Subcutaneous adipose tissue (tissue), 4 donors: ENCODE data around the gene DNLZ. TPM values are rescaled to one million over a fixed set of nuclear protein-coding genes. Genes with fewer than 3 reads are reported as not detected.

ENCODE experiments used
- CTCF ChIP-seq: fragments of 450-650 bp; IDR thresholded peaks from one replicate; pipeline ENCODE4 v1.5.1; 2016; ENCODE audit warnings: low read depth, mild to moderate bottlenecking, control low read depth, antibody characterized with exemption, moderate library complexity
- total RNA-seq, 4 donors: library from RNA; depleted of rRNA; stranded (reverse); fragments of >200 nt; gene quantifications; one replicate each; pipeline ENCODE4 v1.1.0, GENCODE V29; 2016

DNLZ gene
- total RNA-seq, 4 donors from 2014 or later, result 10.7 to 36.1 (median 20.1) TPM

GRCh38 chr9:136393531-136393930, 30.0 kb upstream of the DNLZ start:
- no peak for TF ChIP-seq CTCF

DNA sequence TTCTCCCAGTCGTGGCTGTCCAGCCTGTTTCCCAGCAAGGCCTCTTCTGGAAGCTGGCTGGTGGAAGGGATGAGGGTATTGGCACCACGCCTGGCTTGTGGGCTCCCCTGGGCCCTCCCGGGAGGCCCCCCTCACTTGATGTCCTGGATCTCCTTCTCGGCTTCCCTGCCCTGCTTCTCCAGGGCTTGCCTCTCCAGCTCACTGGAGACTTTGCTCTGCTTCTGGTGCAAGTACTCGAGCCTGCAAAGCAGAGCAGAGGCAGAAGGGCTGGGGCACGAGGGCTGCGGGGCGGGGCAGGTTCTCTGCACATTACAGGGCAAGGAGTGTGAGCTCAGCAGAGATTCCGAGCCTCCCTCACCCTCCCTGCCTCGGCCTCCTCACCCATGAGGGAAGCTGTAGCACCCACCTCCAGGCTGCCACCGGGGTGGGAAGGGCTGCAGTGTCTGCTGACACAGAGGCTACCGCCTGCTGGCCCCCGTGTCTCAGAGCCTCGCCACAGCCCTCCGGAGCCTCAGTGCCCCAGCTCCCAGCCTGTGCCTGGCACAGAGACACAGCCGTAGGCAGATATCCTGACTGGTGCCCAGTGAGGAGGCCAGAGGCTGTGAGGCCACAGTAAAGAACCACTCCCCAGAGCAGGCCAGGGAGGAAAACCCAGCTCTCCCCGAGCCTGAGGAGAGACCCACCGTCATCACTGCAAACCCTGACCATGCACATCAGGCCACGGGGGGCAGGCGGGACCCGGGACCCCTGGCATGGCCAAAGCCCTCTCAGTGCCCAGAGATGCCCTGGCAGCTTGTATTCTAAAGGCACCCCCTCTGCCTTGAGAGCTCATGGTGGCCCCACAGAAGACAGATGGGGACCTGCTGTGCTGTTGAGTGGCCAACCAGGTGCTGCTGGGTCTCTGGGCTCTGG, 29.2 kb upstream of the DNLZ start:
- TF ChIP-seq CTCF, result no peak

DNA sequence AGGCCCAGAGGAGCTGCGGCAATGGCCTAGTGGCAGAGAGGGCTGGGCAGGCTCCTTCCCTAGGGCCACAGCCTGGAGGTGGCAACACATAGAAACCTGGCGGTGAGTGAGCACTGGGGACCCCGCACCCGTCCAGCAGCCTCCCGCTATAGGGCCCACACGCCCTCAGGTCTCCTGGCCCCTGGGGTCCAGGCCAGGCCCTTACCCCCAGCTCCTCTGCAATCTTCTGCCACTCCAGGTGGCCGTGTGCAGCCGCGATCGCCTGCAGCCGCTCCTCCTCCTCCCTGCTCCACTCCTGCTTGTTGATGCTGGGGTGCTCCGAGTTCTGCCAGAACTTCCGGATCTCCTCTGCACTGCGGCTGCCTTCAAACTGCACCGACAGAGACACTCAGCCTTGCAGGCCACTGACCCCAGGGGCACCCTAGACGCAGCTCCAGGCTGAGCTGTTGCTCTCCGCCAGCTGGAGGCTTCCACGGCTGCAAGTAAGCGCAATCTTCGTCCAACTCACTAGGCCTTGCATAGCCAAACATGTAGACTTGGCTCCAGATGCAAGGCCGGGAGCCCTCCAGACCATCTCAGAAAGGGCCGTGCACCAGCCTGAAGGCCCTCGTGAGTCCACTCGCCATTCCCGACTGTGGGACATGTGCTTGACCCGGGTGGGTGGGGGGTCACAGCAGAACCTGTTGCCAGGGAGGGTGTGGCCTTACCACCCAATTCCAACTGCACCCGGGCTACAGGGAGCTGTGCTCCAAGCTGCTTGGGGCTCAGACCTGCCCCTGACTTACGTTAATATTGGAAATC, 28.4 kb upstream of the DNLZ start:
- no peak for TF ChIP-seq CTCF

- no peak for TF ChIP-seq CTCF
Observed at GRCh38 chr9:136389396-136389795, 25.9 kb upstream of the DNLZ start.

- no peak for TF ChIP-seq CTCF
Observed at GRCh38 chr9:136387217-136387616, 23.7 kb upstream of the DNLZ start.

DNA sequence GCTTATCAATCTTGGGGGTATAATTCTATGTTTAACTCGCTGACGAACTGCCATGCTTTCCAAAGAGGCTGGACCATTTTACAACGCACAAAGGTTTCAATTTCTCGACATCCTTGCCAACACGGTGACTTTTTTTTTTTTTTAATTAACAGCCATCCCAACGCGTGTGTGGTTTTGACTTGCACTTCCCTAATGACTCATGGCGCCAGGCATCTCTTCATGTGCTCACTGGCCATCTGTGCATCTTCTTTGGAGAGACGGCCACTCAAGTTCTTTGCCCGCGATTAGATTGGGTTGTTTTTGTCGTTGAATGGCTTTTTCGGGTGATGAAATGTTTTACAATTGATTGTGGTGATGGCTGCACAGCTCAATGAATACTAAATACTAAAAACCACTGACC, 22.5 kb upstream of the DNLZ start:
- no peak for TF ChIP-seq CTCF

- no peak for TF ChIP-seq CTCF
Observed at GRCh38 chr9:136385015-136385414, 21.5 kb upstream of the DNLZ start.
